Suprapubic skin (tissue), 3 donors: Measurements from ENCODE around the gene PCDHGA2.

Source experiments
- CTCF ChIP-seq, 2 donors: fragments of 200-600 bp in 1 of 2; fragments of 450-650 bp in 1 of 2; sonication (generic) in 1 of 2; IDR thresholded peaks; one replicate each; pipeline ENCODE4 v1.5.1; 2016 to 2019; ENCODE audit warnings: antibody characterized with exemption in 2 of 2, mild to moderate bottlenecking in 1 of 2, moderate library complexity in 1 of 2
- POLR2A ChIP-seq, 2 donors: fragments of 450-650 bp; IDR thresholded peaks; one replicate each; pipeline ENCODE4 v1.6.1; 2017; ENCODE audit warnings: antibody characterized with exemption in 2 of 2, mild to moderate bottlenecking in 2 of 2, moderate library complexity in 2 of 2

- TF ChIP-seq CTCF (IDR thresholded peaks at IDR 0.05) (no peak), POLR2A (IDR thresholded peaks at IDR 0.05) (no peak)
Observed at GRCh38 chr5:141363952-141364660, 25.5 kb downstream of the PCDHGA2 start, which contains the start of gene PCDHGA5.
